GM12878 (cell line): ENCODE data around the gene FYTTD1. TPM values are rescaled to one million over a fixed set of nuclear protein-coding genes. Genes with fewer than 3 reads are reported as not detected.
A peak's percentile ranks its signal among the peaks of the same experiment; 100 is the strongest.

Experiments
- ATAC-seq: fragments of 200-7000 bp; cut with Tn5 transposase; 3 replicates; pipeline ENCODE4 v1.9.1; 2020; ENCODE audit warnings: mild to moderate bottlenecking, moderate library complexity
- BruUV-seq: library from RNA; stranded (reverse); fragments of 400-500 nt; replicated peaks from 2 replicates; lab custom pipeline; 2021; lab: Mats Ljungman, UMichigan
- CTCF ChIA-PET: fragments of 300-600 bp; sonication (Branson Sonifier 250); formaldehyde crosslinking; extraction: SDS; loops from one replicate; lab custom pipeline; 2021; ENCODE audit warnings: inconsistent platforms; lab: Yijun Ruan, JAX
- POLR2A ChIA-PET: fragments of 350-600 bp; formaldehyde crosslinking; extraction: SDS; loops from one replicate; lab custom pipeline; 2021; ENCODE audit warnings: inconsistent platforms; lab: Charles Lee
- RAD21 ChIA-PET: fragments of 300-600 bp; sonication (Branson Sonifier 250); formaldehyde crosslinking; loops from one replicate; lab custom pipeline; 2023; ENCODE audit warnings: antibody characterized with exemption; ENCODE audit not compliant: unreplicated experiment; lab: Charles Lee
- SMC1A ChIA-PET: fragments of 300-600 bp; sonication (Branson Sonifier 250); formaldehyde crosslinking; loops from one replicate; lab custom pipeline; 2023; ENCODE audit not compliant: unreplicated experiment, uncharacterized antibody; lab: Charles Lee
- DNase-seq: peaks from one replicate; pipeline ENCODE4 v3.0.0-alpha.2; 2011; ENCODE audit warnings: low read depth, low spot score
- FAIRE-seq: peaks from 3 replicates; lab custom pipeline; 2011; peaks lifted over from hg19 to GRCh38; lab: Jason Lieb, UNC
- H2AFZ ChIP-seq: 2 replicates; pipeline ENCODE4 v1.6.0; 2011; ENCODE audit warnings: low read depth, low read length, control low read depth; ENCODE audit not compliant: control insufficient read depth
- H3K27ac ChIP-seq: 2 replicates; pipeline ENCODE4 v1.5.1; 2011; ENCODE audit warnings: control low read depth; ENCODE audit not compliant: control insufficient read depth, insufficient read depth
- H3K27me3 ChIP-seq, 2 experiments: replicated peaks in 1 of 2; 2 replicates each; pipeline versions ENCODE4 v1.6.0 to v1.6.1; 2011; ENCODE audit warnings: low read length in 1 of 2; ENCODE audit not compliant: control insufficient read depth in 2 of 2, insufficient read depth in 2 of 2
- H3K36me3 ChIP-seq, 2 experiments: 2 replicates each; pipeline ENCODE4 v1.5.1; 2011; ENCODE audit warnings: low read length in 1 of 2; ENCODE audit not compliant: control insufficient read depth in 2 of 2, insufficient read depth in 2 of 2
- H3K4me1 ChIP-seq: 2 replicates; pipeline ENCODE4 v1.6.1; 2011; ENCODE audit warnings: mild to moderate bottlenecking, low read length, moderate library complexity, mixed read lengths; ENCODE audit not compliant: control insufficient read depth, insufficient read depth
- H3K4me2 ChIP-seq: 2 replicates; pipeline ENCODE4 v1.6.0; 2011; ENCODE audit warnings: control low read depth; ENCODE audit not compliant: control insufficient read depth, insufficient read depth
- H3K4me3 ChIP-seq: fragments of 200-600 bp; sonication (generic); 2 replicates; pipeline ENCODE4 v1.5.1; 2016
- H3K79me2 ChIP-seq: 2 replicates; pipeline ENCODE4 v1.6.0; 2011; ENCODE audit warnings: low read length; ENCODE audit not compliant: control insufficient read depth, insufficient read depth
- H3K9ac ChIP-seq: 2 replicates; pipeline ENCODE4 v1.8.0; 2011; ENCODE audit warnings: low read length, control low read depth, mixed read lengths; ENCODE audit not compliant: control insufficient read depth, insufficient read depth
- H3K9me3 ChIP-seq: replicated peaks from 3 replicates; pipeline ENCODE4 v1.5.1; 2011; ENCODE audit warnings: mild to moderate bottlenecking, low read length; ENCODE audit not compliant: control insufficient read depth, insufficient read depth
- H4K20me1 ChIP-seq: 2 replicates; pipeline ENCODE4 v1.6.0; 2011; ENCODE audit not compliant: control insufficient read depth, insufficient read depth
- EP300 ChIP-seq, 2 experiments: fragments of 150-350 bp in 1 of 2; IDR thresholded peaks; 2 replicates each; pipeline ENCODE4 v1.6.1; 2011 to 2012; ENCODE audit warnings: low read depth in 2 of 2, low read length in 2 of 2, borderline replicate concordance in 1 of 2, improper control_type of control experiment in 1 of 2, inconsistent platforms in 1 of 2; ENCODE audit not compliant: control insufficient read depth in 1 of 2
- SKIL ChIP-seq: fragments of 450-650 bp; IDR thresholded peaks from 2 replicates; pipeline ENCODE4 v1.6.1; 2017; ENCODE audit warnings: mild to moderate bottlenecking, low read depth, inconsistent platforms; ENCODE audit not compliant: poor library complexity, severe bottlenecking
- SUZ12 ChIP-seq: fragments of 200-600 bp; sonication (generic); IDR thresholded peaks from one replicate; pipeline ENCODE4 v1.6.1; 2018; ENCODE audit warnings: antibody characterized with exemption, mild to moderate bottlenecking; ENCODE audit not compliant: unreplicated experiment
- TCF3 ChIP-seq: IDR thresholded peaks from 2 replicates; pipeline ENCODE4 v1.6.1; 2012; ENCODE audit warnings: low read depth, mild to moderate bottlenecking, low read length, borderline replicate concordance; ENCODE audit not compliant: insufficient read depth
- ZBTB40 ChIP-seq: fragments of 450-650 bp; IDR thresholded peaks from 2 replicates; pipeline ENCODE4 v1.6.1; 2016; ENCODE audit warnings: mild to moderate bottlenecking, moderate library complexity, borderline replicate concordance
- WGBS: methylation state at CpG from one replicate; pipeline ENCODE4 v1.1.6; 2016; ENCODE audit warnings: low lambda C conversion rate; ENCODE audit not compliant: insufficient replicate concordance, insufficient coverage; ENCODE audit errors: missing lambda C conversion rate; 5-methylcytosine and 5-hydroxymethylcytosine counted together
- in situ Hi-C: fragments of 300-500 bp; cut with MboI; formaldehyde crosslinking; loops from 9 replicates; pipeline ENCODE4 v1.14.3; 2018; ENCODE audit warnings: mixed read lengths
- intact Hi-C: fragments of 100-400 bp; cut with micrococcal nuclease; formaldehyde crosslinking; loops from one replicate; pipeline ENCODE4 v1.14.2; 2022; ENCODE audit not compliant: unreplicated experiment
- polyA plus RNA-seq, 11 experiments: library from polyadenylated mRNA; depleted of rRNA in 4 of 11; unstranded in 6 of 11; stranded (reverse) in 5 of 11; fragments of >200 nt; fragmentation: Nextera tagmentation in 4 of 11; fragmentation: Illumina TruSeq in 1 of 11; extraction: Ambion mirVana in 4 of 11; extraction: Trizol in 1 of 11; gene quantifications; 1 replicate in 1 of 11; 2 replicates in 10 of 11; pipeline versions ENCODE4 v1.2.1 to v1.2.3, GENCODE V29; 2011 to 2016; ENCODE audit warnings: inconsistent platforms in 2 of 11, missing spikeins in 2 of 11, low read depth in 1 of 11
- total RNA-seq, 4 experiments: library from RNA; depleted of rRNA in 3 of 4; stranded (reverse); fragments of >200 nt in 3 of 4; fragmentation: Illumina TruSeq in 1 of 4; extraction: Trizol in 1 of 4; gene quantifications; 2 replicates each; pipeline versions ENCODE4 v1.2.1 to v1.2.3, GENCODE V29; 2013 to 2021

The FYTTD1 gene
- total and polyA plus RNA-seq, 10 of the 15 experiments (the other 5 are each of a cell fraction or from before 2014, with no cell fraction given): 25.5 to 101 (median 59.4) TPM

- DNase-seq (no peak), FAIRE-seq (no peak), ATAC-seq (no peak)
- intact Hi-C loops (loop anchor here (5.0 kb wide), 1 partner anchor 38 kb away; no protein-coding TSS in a partner anchor), in situ Hi-C loops (no loop called here)
- peak overlapping the region; percentile 5; the same call in 1 of the 2 replicates for H3K4me3 ChIP-seq
- H3K4me2 ChIP-seq: peak overlapping the region; percentile 84
- no peak overlapping the region for H2AFZ ChIP-seq
- ChIA-PET RAD21 (interaction anchor here (2.4 to 5.8 kb wide), 5 partner anchors 11 to 79 kb away, joined by 7 to 59 read pairs (median 14); partner anchors contain the start of genes LRCH3 and RUBCN), POLR2A (interaction anchor here (1.4 to 6.0 kb wide), 5 partner anchors 8 to 79 kb away, joined by 3 to 72 read pairs (median 4); partner anchors contain the start of gene RUBCN), CTCF (interaction anchor here (1.2 to 5.1 kb wide), 4 partner anchors 10 to 69 kb away, joined by 3 to 37 read pairs (median 10); partner anchors contain the start of gene RUBCN), SMC1A (interaction anchor here (0.6 to 8.1 kb wide), 10 partner anchors 12 to 86 kb away, joined by 3 to 163 read pairs (median 12); partner anchors contain the start of genes FYTTD1 and RUBCN)
- peak overlapping the region; percentile 95 for H3K27ac ChIP-seq
- BruUV-seq: no TSS peak
- no peaks in the 10 kb centered on the region for H4K20me1 ChIP-seq
- TF ChIP-seq SUZ12 (no peak), TCF3 (no peak), SKIL (no peak), ZBTB40 (no peak), EP300 (IDR thresholded peaks at IDR 0.05; ENCODE audit: borderline replicate concordance in 1 of 2, control insufficient read depth in 1 of 2, low read depth in 2 of 2, low read length in 2 of 2) (no peak)
- H3K27me3 ChIP-seq: no peaks in the 10 kb centered on the region
- H3K79me2 ChIP-seq: peaks cover 67% of the 10 kb centered on the region
- H3K9me3 ChIP-seq: no peaks in the 10 kb centered on the region; the same call in 2 of the 3 replicates
- H3K36me3 ChIP-seq: peaks cover 8 to 24% of the 10 kb centered on the region in 2 experiments
- peak overlapping the region; percentile 40; the same call in 1 of the 2 replicates for H3K9ac ChIP-seq
- 99% methylated on average over 4 of the region's 4 CpGs for WGBS
- peaks cover 39% of the 10 kb centered on the region for H3K4me1 ChIP-seq
Observed at GRCh38 chr3:197714251-197714650, 35.4 kb upstream of the FYTTD1 start.
